NCI-H2196 (cell line): ENCODE data around the gene HAND2.
A peak's percentile ranks its signal among the peaks of the same experiment; 100 is the strongest.

Source experiments
- DNase-seq: peaks from one replicate; lab custom pipeline; 2025; ENCODE audit not compliant: unreplicated experiment; lab: John Stamatoyannopoulos, UW

The HAND2 gene

DNA sequence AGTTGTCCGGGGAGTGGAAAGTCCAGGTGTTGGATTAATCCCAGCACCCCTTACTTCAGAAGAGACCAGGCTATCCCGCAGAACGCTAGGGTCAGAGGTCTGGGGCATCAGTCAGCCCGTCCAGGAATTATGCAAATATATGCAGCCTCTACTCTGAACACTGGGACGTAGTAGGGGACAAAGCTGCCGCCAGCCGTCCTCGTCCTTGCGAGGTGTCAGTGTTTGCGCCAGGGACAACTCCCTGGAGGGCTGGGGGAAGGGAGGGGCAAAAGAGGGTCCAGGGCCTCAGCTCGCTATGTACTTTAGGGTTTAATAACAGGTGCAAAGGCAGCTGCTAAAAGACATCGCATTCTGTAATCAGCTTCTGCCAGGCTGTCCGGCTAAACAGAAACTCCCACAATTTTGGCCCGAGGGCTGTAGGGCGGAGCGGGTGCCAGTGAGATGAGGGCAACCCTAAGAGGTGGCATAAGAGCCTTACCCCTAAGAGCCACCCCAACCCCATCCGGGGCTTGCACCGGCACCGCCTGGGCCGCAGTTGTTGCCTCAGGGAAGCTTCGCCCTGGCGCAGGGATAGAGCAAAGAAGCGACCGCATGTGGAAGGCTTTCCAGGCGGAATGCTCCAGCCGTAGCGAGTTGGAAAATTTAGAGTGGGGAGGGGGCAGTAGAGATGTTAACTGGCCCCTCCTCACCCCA lies 8.4 kb downstream of the HAND2 start:
- DNase-seq, result no peak

DNA sequence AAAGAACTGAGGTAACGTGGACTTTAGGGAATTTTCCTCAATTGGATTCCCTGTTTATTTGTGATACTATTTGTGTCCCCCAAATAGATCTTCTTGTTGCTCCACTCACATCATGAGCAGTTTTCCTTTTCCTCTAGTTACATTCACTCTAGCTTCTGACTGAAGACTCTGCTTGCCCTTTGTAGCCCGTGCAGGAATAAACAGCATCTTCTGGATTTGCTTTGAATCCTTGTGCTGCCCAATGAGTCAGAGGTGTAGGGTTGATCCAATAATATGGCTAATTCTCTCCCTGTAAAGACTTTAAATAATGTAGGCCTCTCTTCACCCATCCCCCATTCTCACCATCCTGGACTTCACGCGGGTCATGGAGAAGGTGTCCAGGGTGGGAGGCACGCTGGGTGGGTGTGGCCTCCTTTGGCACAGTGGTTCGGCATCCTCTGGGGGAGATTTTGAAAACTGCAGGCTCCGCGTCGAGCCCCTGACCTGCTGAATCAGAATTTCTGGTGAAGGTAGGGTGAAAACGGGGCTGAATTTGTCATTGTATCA lies 9.0 kb downstream of the HAND2 start:
- DNase-seq, result no peak

DNA sequence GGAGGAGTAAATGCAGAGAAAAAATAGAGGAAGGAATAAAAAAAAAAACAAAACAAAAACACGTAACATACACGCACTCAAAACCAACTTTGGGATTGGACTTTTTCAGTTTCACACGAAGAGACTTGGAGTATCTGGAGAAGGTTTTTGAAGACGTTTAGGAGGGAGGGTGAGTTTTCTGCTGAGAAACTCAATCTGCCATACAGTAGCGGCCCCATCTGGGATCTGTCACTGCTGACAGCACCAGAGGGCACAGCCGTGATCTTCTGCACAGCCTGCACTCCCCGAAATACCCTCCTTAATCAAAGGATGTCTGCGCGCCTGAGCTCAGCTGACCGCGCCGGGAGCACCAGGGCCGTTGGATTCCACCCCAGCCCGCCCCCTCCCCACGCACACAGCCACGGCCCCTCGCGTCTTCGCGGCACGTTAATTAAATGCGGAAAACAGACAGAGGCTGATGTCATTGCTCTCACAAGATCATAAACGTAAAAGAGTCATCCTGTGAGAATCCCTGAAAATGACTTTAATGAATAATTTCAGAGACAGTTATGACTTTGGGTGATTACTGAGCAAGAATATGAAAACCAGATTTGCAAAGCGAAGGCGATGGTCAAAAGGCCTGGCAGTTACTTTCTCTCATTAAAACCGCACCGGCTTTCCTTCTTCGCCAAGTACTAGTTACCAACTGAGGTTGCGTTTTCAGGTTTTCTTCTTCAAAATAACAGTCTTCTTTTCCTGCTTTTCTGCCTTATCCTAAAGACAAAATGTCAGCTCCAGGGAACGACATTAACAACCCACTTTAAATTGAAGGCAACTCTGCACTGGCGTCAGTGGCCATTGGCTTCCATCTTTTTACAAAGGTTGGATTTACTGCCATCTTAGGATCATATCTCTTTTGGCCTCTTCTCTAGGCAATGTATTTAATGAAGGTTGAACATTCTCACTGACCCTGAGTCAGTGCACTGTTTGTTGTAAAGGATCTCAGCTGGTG lies 10.6 kb downstream of the HAND2 start:
- DNase-seq, result no peak

DNA sequence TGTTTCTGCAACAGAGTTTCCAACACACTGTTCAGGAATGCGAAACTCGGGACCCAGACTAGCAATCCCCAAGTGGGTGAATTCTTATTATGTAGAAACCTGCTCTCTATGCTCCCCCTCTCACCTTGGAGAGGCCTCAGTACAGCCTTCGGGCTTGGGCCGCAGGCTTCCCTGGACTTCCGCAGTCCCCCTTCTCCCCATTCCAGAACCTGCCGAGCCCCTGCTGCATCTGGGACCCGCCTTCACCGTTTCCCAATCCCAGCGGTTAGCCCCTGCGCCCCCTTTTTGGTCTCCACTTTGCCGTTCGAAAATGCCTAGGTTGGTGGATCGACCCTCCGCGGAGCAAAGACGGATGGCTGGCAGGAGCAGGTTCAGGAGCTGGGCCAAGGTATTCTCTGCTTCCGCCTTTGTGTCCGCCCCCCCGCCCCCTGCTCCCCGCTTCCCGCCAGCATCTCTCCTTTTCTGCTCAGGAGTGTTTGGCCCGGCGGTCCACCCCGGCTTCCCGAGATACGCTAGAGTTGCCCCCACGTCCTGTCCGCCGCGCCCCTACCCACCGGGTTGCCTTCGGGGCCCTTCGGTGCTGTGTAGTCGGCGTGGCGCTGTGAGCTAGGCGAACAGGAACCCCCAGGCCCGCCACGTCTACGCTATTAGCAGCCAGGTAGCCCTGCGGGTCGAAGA lies 11.5 kb downstream of the HAND2 start:
- DNase-seq, result no peak

DNA sequence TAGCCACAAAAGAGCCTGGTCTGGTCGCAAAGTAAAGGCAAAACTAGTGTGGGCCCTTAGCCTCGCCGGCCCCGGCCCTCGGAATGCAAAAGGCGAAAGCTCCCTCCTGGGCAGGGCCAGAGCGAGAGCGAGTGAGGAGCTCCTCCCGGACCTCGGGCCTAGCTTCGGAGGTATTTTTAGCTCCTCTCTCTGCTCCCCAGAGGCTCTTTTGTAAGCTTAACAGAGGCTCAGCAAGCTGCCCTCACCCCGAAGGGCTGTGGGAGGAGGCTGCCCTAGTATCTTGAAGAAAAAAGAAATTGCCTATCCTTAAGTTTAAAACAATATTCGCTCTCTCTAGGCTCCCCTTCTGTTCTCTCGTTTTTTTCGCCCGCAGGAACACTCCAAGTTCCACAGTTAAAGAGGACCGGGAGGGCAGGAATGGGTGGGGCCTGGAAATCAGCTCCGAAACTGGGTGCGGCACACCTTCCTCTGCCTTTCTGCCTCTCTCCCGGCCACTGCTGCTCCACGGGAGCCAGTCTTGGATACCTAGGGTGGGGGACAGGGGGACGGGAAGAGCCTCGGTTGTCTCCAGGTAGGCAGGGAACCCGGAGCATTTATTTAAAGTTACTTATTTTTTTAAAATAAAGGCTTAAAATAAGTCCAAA lies 12.1 kb downstream of the HAND2 start:
- DNase-seq, result no peak

DNA sequence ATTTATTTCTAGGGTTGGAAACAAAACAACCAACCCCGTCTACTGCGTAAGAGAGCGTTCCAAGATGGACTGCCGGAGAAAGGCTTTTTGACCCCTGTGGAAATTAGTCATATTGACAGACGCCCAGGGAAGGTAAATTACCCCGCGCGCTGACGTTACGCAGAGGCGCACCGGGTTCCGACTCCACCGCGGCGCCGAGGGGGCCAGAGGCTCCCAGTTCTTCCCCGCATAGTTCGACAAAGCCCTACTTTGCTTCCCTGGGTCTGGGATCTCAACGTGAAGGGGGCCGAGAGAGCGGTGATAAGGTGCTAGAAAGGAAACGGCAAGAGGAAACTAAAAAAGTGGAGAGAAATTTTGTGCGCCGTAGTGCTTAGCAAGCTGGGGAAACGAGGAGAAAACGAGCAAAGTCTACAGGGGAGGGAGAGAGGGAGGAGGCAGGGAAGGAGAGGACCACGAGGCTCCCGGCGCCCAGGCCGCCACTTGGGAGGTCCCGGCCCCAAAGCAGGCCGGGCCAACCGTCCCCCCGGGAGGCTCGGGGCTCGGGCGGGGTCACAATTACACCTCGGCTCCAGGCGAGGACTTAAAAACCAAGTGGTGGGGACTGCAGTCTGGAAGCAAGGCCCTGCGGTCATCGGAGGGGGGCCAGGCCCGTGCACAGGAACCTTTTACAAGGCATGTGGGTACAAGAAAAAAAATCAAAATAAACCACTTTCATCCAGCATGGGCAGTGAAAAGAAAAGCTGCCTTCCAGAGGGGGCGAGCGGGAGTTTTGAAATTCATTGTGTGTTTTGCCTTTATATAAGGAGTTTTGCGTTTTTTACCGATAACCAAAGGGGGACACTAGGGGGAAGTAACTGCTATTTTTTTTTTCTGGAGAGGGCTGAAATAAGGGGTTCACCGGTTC lies 13.2 kb downstream of the HAND2 start:
- no peak for DNase-seq

DNA sequence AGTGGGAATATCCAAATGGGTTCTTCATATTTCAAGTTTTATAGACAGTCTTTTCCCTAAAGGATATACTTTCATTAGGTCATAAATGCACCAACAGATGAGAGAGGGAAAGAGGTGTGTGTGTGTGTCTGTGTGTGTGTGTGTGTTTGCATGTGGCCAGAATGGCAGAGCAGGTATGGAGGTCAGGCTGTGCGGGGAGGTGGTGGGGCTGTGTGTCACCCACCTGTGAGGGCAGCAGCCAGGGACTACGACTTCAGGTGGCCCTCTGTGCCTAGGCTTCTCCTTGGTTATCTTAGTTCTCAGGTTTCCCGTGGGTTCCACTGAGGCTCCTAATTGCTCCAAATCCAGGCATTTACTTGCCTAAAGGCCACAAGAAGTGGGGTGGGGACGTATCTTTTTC lies 14.6 kb downstream of the HAND2 start:
- DNase-seq, result no peak

DNA sequence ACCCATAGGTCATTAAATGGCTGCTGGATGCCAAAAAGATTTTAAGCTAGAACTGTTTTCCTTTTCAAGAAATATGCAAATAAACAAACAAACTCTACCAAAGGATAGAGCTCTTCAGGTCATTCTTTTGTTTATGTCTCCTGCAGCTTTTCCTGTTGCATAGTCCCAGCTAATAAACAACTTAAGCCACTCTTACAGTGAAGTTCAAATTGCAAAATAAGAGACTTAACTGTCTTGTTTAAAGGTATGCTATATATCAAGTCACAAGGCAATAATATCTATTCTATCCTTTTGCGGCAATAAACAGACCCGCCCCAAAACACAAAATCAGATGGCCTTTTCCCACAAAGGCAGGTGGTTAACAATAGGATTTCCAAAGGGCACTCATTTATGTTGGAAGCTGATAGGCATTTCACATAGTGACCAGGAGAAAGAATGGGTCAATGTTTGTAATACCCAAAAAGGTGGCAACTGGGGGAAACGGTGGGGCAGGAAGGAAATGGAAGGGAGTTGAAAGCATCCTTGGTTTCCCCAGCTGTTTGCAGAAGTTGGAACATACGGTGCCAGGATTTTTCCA lies 15.3 kb downstream of the HAND2 start:
- DNase-seq, result no peak

DNA sequence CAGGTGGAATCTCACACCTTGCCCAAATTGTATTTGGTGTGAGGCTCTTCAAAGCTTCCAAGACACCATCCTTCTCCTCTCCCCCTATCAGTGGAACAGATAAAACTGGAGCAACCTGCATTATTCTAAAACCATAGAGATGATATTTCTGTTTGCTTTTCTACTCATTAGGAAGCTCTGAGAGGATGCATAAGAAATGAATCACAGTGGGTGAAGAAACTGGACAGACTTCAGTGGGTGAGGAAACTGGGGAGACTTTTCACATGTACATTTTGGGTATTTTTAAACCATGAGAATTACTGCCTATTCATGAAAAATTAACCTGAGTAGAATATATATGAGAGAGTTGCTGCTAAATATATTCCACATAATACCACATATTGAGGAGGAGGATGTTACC lies 16.4 kb downstream of the HAND2 start:
- no peak for DNase-seq

DNA sequence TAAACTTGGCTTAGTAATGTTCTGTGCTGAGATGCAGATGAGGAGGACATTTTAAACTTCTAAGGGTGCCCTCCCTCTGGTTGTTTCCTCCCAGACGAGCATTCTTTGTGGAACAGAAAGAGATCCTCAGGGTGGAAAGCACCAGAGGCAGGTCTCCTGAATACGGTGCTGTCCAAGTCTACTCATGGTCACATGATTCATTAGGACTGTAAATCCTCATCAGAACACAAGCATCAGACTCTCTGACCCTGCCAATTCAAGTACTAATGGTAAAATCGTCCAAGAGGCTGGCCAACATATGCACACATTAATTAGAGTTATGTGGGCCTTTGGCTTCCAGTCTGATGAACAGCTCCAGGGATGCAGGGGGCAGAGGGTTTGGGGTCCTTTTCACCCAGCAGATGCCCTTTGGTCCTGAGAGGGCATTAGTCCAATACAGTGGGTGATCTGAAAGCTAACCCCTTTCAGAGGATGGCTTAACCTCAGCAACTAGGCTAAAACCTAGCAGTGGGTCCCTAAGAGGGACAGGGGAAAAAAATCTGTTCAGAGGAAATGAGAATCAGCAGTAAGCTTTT lies 18.2 kb downstream of the HAND2 start:
- DNase-seq, result no peak

DNA sequence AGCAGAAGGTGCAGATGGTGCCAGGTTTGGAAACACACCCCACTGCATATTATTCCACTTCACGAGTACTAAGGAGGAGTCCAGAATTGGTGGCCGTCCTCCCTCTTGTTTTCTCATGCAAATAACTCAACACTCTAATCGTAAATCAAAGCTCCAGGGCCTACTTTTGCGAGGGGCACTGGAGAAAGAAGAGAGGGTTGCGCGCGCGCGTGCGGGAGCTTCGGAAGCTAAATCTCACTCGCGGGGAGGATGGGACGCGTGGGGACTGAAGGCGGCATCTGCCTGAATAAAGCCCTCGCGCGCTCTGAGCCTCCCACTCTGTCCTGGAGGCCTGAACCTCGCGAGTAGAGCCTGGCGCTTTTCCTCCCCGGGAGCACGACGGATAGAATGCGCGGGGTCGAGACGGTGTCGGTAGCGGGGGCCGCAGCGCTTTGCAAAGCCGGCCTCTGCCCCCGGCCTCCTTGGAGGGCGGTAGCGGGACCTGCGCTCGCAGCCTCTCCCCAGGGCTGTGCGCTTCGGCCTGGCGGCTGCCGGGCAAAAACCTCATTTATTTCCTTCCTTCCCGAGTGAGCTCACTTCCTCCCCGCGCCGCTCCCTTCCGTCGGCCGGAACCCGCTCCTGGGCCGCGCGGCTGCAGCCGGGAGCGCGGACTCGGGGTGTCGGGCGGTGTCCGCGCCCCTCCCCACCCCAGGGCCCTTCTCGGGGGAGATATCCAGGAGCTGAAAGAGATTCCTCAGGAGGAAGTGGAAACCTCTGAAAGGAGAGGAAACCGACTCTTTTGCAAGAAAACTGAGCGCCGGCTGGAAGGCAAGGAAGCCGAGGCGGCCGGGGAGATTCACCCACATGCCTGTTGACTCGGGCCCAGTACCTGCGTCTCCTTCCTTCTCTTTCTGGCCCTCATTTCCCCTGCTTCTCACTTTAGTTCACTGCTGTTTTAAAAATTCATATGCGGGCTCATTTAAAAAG lies 20.7 kb downstream of the HAND2 start:
- no peak for DNase-seq

DNA sequence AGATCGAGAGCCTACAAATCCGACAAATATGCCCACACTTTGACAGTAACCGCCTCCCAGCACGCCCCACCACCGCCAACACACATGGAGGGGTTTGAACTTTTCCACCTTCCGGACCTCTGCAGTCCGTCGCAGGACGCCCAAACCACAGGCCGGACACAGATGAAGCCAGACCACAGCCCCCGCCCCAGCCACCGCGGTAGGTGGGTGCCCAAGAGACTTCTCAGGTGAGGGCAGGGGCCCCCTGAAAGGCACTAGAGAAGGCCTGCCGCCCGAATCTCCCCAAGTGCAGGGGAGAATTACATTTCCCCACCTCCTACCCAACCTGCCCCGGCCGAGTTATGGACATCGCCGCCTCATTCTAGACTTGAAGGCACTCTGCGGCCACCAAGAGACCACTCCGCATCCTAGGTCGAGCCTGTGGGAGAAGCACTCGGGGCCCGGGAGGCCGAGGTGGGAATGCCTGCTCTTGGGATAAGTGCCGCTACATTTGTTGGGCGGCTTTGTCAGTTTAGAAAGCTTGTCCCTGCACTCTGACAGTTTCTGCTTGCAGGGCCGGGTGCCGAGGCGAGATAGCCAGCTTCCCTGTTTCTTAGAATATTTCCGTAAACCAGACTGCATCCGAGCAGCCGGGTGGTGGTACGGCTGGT lies 21.5 kb downstream of the HAND2 start:
- no peak for DNase-seq

DNA sequence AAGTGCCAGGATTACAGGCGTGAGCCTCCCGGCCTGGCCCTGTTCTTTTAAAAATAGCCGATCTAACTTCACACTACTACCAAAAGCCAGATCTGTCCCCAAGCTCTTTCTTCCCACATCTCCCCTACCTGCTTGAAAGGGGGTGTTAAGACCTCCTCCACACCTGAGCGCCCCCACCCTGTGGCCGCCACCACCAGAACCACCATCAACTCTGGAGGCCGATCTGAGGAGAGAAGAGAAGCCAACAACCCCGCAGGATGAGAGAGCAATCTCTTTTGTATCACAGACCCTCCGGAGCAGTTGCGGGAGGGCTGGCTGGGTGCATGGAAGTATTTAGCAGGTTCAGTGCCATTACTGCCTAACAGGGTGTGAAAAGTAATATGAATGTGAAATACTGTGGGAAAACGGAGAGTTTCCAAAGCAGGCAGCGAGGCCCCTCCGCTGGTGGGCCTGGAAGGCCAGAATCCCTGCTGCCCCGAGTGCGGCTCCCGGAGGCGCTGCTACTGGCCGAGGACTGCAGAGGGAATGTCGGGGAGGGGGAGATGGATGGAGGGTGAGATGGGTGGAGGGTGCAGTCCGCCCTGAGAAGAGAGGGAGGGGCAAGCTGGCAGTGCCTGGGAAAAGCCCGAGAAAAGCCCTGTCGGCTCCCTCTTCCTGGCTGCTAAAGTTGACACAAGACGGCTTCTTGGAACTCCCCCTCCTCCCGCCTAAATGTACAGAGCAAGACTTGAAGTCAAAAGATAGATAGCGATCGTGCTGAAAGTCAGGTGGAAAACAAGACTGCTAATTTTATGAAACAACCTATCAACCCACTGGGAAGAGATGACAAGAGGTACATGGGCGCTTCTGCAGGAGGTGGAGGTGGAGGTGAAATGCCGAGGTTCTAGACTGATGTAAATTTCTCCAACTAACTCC lies 22.3 kb downstream of the HAND2 start:
- DNase-seq, result no peak

DNA sequence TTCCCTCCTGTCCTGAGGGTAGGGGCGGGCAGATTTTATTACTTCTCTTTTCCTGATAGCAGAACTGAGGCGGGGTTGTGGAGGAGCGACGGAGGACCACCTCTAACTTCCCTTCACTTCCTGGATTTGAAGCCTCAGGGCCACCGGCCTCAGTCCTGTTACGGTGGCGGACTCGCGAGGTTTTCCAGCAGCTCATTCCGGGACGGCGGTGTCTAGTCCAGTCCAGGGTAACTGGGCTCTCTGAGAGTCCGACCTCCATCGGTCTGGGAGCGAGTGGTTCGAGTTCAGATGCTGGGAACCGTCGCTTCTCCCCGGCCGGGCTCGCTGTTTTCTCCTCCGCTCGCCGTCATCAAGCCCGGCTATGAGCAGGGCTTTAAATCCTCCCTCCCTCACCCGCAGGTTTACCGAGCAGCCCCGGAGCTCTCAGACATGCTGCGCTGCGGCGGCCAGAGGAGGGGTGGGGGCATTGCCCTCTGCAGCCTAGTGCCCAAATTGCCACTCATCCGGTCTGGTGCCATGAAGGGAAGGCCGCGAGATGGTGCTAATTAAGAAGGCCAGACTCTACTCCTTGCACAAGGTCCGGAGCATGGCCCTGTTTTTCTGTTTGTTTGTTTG lies 23.3 kb downstream of the HAND2 start:
- no peak for DNase-seq

DNA sequence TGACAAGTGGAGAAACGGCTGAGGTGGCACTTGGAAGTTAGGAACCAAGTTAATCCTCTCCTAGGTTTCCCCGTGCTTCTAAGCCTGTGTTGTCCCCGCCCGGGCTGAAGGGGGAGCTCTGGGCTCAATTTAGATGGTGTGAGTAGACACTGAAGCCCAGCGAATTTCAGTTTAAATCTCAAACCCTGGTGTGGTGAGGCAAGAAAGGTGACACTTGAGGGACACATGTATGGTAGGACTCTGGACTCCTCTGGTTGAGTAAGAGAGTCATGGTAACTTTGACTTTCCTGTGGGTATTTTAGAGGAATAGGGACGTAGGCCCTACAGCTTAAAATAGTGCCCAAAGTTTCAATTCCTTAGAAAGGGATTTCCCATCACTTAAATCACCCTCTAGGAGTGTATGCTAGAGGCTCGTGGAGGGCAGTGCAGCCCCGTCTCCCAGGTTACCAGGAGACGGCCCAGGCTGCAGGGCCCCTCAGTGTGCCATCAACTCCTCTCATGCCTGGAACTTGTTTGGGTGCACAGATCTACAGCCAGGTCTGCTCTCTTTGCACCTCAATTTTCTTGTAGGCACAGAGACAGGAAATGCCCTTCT lies 24.0 kb downstream of the HAND2 start:
- DNase-seq, result peak; percentile 5

DNA sequence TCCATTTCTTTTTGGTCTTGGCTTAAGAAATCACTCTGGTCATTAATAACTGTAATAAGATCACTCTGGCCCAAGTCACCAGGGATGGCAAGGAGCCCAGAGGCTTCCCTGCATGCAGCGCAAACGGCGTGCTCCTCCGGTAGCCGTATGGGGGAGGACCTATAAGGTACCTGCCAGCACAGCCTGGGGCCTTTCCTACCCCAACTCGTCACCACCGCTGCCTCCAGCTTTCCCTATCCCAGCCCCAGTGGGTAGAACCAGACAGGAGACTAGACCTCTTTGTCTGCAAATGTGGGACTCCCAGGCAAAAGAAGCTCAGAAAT lies 25.9 kb downstream of the HAND2 start:
- DNase-seq, result no peak
